HepG2 (cell line): Measurements from ENCODE around the gene TESK1. TPM values are rescaled to one million over a fixed set of nuclear protein-coding genes. Genes with fewer than 3 reads are reported as not detected.

Experiments used
- ADNP ChIP-seq: sonication (generic); formaldehyde crosslinking; IDR thresholded peaks from 2 replicates; pipeline ENCODE4 v1.4.0; 2020; ENCODE audit warnings: missing genetic modification reagents
- FOXP4 ChIP-seq: sonication (generic); formaldehyde crosslinking; IDR thresholded peaks from 2 replicates; pipeline ENCODE4 v1.4.0; 2020; ENCODE audit warnings: missing genetic modification reagents
- HMGXB4 ChIP-seq, 2 experiments: sonication (generic) in 1 of 2; formaldehyde crosslinking in 1 of 2; IDR thresholded peaks; 2 replicates each; pipeline versions ENCODE4 v1.4.0 to v1.6.1; 2018 to 2020; ENCODE audit warnings: missing genetic modification reagents in 2 of 2, borderline replicate concordance in 1 of 2, low read depth in 1 of 2, mild to moderate bottlenecking in 1 of 2, missing biosample characterization in 1 of 2
- KDM5B ChIP-seq: sonication (generic); formaldehyde crosslinking; IDR thresholded peaks from 2 replicates; pipeline ENCODE4 v1.4.0; 2020; ENCODE audit warnings: missing genetic modification reagents, mild to moderate bottlenecking, borderline replicate concordance
- KLF16 ChIP-seq, 2 experiments: sonication (generic) in 1 of 2; formaldehyde crosslinking in 1 of 2; IDR thresholded peaks; 2 replicates each; pipeline versions ENCODE4 v1.6.1 to v1.8.0; 2016 to 2023; ENCODE audit warnings: missing genetic modification reagents in 2 of 2, missing compliant biosample characterization in 1 of 2
- MAZ ChIP-seq, 2 experiments: sonication (generic) in 1 of 2; formaldehyde crosslinking in 1 of 2; IDR thresholded peaks; 2 replicates each; pipeline versions ENCODE4 v1.5.0 to v1.6.1; 2012 to 2020; ENCODE audit warnings: low read depth in 2 of 2, mild to moderate bottlenecking in 2 of 2, borderline replicate concordance in 1 of 2, improper control_type of control experiment in 1 of 2, low read length in 1 of 2, missing genetic modification reagents in 1 of 2, moderate library complexity in 1 of 2
- MNT ChIP-seq: fragments of 450-650 bp; IDR thresholded peaks from 2 replicates; pipeline ENCODE4 v1.6.1; 2016
- PBX2 ChIP-seq: IDR thresholded peaks from 2 replicates; pipeline ENCODE4 v1.6.1; 2016; ENCODE audit warnings: control low read depth
- PCBP2 ChIP-seq: fragments of 200-400 bp; formaldehyde crosslinking; optimal IDR thresholded peaks from 2 replicates; pipeline ENCODE3; 2018; ENCODE audit warnings: low read length, low read depth; ENCODE audit not compliant: poor library complexity, severe bottlenecking
- POGZ ChIP-seq: sonication (generic); formaldehyde crosslinking; IDR thresholded peaks from 2 replicates; pipeline ENCODE4 v1.4.0; 2020; ENCODE audit warnings: mild to moderate bottlenecking, missing genetic modification reagents
- ZBTB4 ChIP-seq: sonication (generic); formaldehyde crosslinking; IDR thresholded peaks from 2 replicates; pipeline ENCODE4 v1.4.0; 2020; ENCODE audit warnings: missing genetic modification reagents, mild to moderate bottlenecking, borderline replicate concordance
- ZMYM4 ChIP-seq: sonication (generic); formaldehyde crosslinking; IDR thresholded peaks from 2 replicates; pipeline ENCODE4 v1.8.1; 2023; ENCODE audit warnings: mild to moderate bottlenecking, missing genetic modification reagents
- ZNF34 ChIP-seq: sonication (generic); formaldehyde crosslinking; IDR thresholded peaks from 2 replicates; pipeline ENCODE4 v1.4.0; 2020; ENCODE audit warnings: mild to moderate bottlenecking, missing genetic modification reagents, borderline replicate concordance
- ZNF441 ChIP-seq: sonication (generic); formaldehyde crosslinking; IDR thresholded peaks from 2 replicates; pipeline ENCODE4 v1.7.0; 2021; ENCODE audit warnings: missing genetic modification reagents, borderline replicate concordance
- ZNF501 ChIP-seq: sonication (generic); formaldehyde crosslinking; IDR thresholded peaks from 2 replicates; pipeline ENCODE4 v1.5.1; 2020; ENCODE audit warnings: mild to moderate bottlenecking, moderate library complexity, missing genetic modification reagents
- ZNF556 ChIP-seq: sonication (generic); formaldehyde crosslinking; IDR thresholded peaks from 2 replicates; pipeline ENCODE4 v1.4.0; 2020; ENCODE audit warnings: mild to moderate bottlenecking, missing genetic modification reagents, borderline replicate concordance
- ZNF782 ChIP-seq: sonication (generic); formaldehyde crosslinking; IDR thresholded peaks from 2 replicates; pipeline ENCODE4 v1.4.0; 2020; ENCODE audit warnings: missing genetic modification reagents, mild to moderate bottlenecking, borderline replicate concordance
- polyA plus RNA-seq, 8 experiments: library from polyadenylated mRNA; depleted of rRNA in 3 of 8; stranded (reverse) in 7 of 8; unstranded in 1 of 8; fragments of >200 nt; fragmentation: Illumina TruSeq in 4 of 8; extraction: Trizol in 4 of 8; gene quantifications; 2 replicates each; pipeline versions ENCODE4 v1.2.1 to v1.2.3, GENCODE V29; 2011 to 2016; ENCODE audit warnings: low read depth in 4 of 8, missing spikeins in 1 of 8, mixed read lengths in 1 of 8; ENCODE audit not compliant: insufficient read depth in 1 of 8
- total RNA-seq, 5 experiments: library from RNA; depleted of rRNA; stranded (reverse); fragments of >200 nt; fragmentation: Illumina TruSeq; extraction: Trizol; gene quantifications; 2 replicates each; pipeline ENCODE4 v1.2.3, GENCODE V29; 2016; ENCODE audit warnings: low read depth in 1 of 5

TESK1 gene
- total and polyA plus RNA-seq, 2 of the 13 experiments (the other 11 are each of a cell fraction or from before 2014, with no cell fraction given) = 7.3 to 13.6 TPM

- TF ChIP-seq ZBTB4 (peak; percentile 90; the same call in 1 of the 2 replicates), PCBP2 (no peak), MNT (peak; percentile 93), ZNF556 (CRISPR knock-in tag) (peak; percentile 94; the same call in 1 of the 2 replicates), ADNP (peak; percentile 71; the same call in 1 of the 2 replicates), ZNF782 (CRISPR knock-in tag) (peak; percentile 12; the same call in 1 of the 2 replicates), FOXP4 (CRISPR knock-in tag) (peak; percentile 92), ZNF441 (CRISPR knock-in tag) (peak; percentile 63; the same call in 1 of the 2 replicates), PBX2 (CRISPR knock-in tag) (no peak), MAZ (IDR thresholded peaks at IDR 0.05; ENCODE audit: borderline replicate concordance, low read depth, low read length) (peak; percentile 74), MAZ (CRISPR knock-in tag; IDR thresholded peaks at IDR 0.05; ENCODE audit: low read depth) (peak; percentile 89), ZNF501 (peak; percentile 96), POGZ (no peak; the same call in 1 of the 2 replicates), HMGXB4 (CRISPR knock-in tag; IDR thresholded peaks at IDR 0.05; ENCODE audit: borderline replicate concordance in 1 of 2, low read depth in 1 of 2) (peak; percentile 85 to 99), ZMYM4 (CRISPR knock-in tag) (peak; percentile 86), KDM5B (CRISPR knock-in tag) (0 out of 2 replicates have a peak, but pooled peaks have one; percentile 52), ZNF34 (no peak), KLF16 (CRISPR knock-in tag; IDR thresholded peaks at IDR 0.05) (peak in 1 of 2 experiments; percentile 98; a peak in 2 of 4 replicates)
Observed at GRCh38 chr9:35657546-35658136, 52.6 kb downstream of the TESK1 start, which contains the start of gene RMRP (continued).
